RWPE2 (cell line): ENCODE data around the gene TIGD3.
"Not testable (repeated sequence)": the region's sequence is repeated elsewhere in the genome, so short reads cannot be mapped to it uniquely, and the experiment has no call there.

Experiments used
- ATAC-seq: fragments of 200-7000 bp; cut with Tn5 transposase; 3 replicates; pipeline ENCODE4 v1.9.1; 2021; ENCODE audit warnings: low read depth
- DNase-seq: peaks from one replicate; pipeline ENCODE4 v3.0.0-alpha.2; 2020; ENCODE audit warnings: low spot score
- H3K27ac ChIP-seq: fragments of 450-650 bp; 2 replicates; pipeline ENCODE4 v1.5.1; 2017; ENCODE audit warnings: mild to moderate bottlenecking; ENCODE audit not compliant: poor library complexity, severe bottlenecking
- H3K27me3 ChIP-seq: fragments of 250-450 bp; sonication (Bioruptor Pico); 2 replicates; pipeline ENCODE4 v1.5.1; 2021; ENCODE audit warnings: mild to moderate bottlenecking, moderate library complexity; ENCODE audit not compliant: insufficient read depth, poor library complexity, severe bottlenecking
- H3K36me3 ChIP-seq: fragments of 250-450 bp; sonication (Bioruptor Pico); 2 replicates; pipeline ENCODE4 v1.5.1; 2020; ENCODE audit warnings: low read depth, mild to moderate bottlenecking, moderate library complexity
- H3K4me1 ChIP-seq: fragments of 250-450 bp; sonication (Bioruptor Pico); 2 replicates; pipeline ENCODE4 v1.5.1; 2021; ENCODE audit warnings: mild to moderate bottlenecking, moderate library complexity; ENCODE audit not compliant: insufficient read depth, poor library complexity, severe bottlenecking
- H3K4me3 ChIP-seq: fragments of 250-450 bp; sonication (Bioruptor Pico); 2 replicates; pipeline ENCODE4 v1.5.1; 2021; ENCODE audit warnings: mild to moderate bottlenecking, moderate library complexity; ENCODE audit not compliant: severe bottlenecking
- H3K9me3 ChIP-seq: fragments of 250-450 bp; sonication (Bioruptor Pico); 2 replicates; pipeline ENCODE4 v1.5.1; 2021; ENCODE audit warnings: mild to moderate bottlenecking, moderate library complexity; ENCODE audit not compliant: severe bottlenecking
- TF ChIP-seq, protein P1 (sequence below): fragments of 450-650 bp; IDR thresholded peaks from one replicate; pipeline ENCODE4 v1.5.1; 2017; ENCODE audit warnings: mild to moderate bottlenecking, moderate library complexity; ENCODE audit not compliant: poor library complexity, severe bottlenecking

Gene TIGD3

DNA sequence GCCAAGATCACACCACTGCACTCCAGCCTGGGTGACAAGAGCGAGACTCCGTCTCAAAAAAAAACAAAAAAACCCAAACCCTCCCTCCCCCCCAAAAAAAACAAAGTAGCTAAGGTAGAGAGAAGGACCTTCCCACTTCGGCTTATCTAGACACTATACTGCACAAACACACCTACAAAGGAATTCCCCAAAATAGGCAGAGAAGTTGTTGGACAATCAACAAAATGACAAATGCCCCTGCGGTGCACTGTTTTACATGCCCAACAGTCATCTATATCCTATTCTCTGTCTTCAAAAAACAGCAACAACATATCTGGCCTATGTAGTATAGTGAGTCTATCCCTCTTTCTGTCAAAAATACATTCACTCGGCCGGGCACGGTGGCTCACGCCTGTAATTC, 27.5 kb upstream of the TIGD3 start:
- no peaks in the 10 kb centered on the region for H3K27me3 ChIP-seq
- no peak for DNase-seq
- TF ChIP-seq, protein P1, sequence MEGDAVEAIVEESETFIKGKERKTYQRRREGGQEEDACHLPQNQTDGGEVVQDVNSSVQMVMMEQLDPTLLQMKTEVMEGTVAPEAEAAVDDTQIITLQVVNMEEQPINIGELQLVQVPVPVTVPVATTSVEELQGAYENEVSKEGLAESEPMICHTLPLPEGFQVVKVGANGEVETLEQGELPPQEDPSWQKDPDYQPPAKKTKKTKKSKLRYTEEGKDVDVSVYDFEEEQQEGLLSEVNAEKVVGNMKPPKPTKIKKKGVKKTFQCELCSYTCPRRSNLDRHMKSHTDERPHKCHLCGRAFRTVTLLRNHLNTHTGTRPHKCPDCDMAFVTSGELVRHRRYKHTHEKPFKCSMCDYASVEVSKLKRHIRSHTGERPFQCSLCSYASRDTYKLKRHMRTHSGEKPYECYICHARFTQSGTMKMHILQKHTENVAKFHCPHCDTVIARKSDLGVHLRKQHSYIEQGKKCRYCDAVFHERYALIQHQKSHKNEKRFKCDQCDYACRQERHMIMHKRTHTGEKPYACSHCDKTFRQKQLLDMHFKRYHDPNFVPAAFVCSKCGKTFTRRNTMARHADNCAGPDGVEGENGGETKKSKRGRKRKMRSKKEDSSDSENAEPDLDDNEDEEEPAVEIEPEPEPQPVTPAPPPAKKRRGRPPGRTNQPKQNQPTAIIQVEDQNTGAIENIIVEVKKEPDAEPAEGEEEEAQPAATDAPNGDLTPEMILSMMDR, result no peak
- peaks cover 4% of the 10 kb centered on the region for H3K4me1 ChIP-seq
- no peak overlapping the region for H3K27ac ChIP-seq
- no peak overlapping the region for H3K4me3 ChIP-seq
- peaks cover 8% of the 10 kb centered on the region for H3K36me3 ChIP-seq
- no peaks in the 10 kb centered on the region for H3K9me3 ChIP-seq
- no peak; the same call in 2 of the 3 replicates for ATAC-seq

DNA sequence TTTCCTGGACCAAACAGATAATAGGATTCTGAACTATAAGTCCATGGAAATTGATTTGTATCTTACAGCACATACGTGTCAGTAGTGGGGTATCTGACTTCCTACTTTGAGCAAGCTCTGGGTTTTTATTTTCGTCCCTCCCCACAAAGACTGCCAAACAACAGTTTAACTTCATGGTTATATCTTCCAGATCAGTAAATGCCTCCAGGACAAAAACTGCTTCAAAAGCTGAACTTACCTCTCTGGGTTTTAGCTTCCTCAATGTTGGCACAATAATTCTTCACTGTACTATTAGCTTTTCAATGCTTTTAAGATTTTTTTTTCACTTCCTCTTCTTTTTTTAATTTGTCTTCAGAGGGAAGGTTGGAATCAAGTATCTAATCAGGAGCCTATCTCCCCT, 25.1 kb upstream of the TIGD3 start:
- Histone ChIP-seq H3K27ac (peak overlapping the region; percentile 21), H3K36me3 (no peaks in the 10 kb centered on the region), H3K9me3 (no peaks in the 10 kb centered on the region), H3K27me3 (no peaks in the 10 kb centered on the region), H3K4me3 (no peak overlapping the region), H3K4me1 (peaks cover 4% of the 10 kb centered on the region)
- TF ChIP-seq, protein P1, result no peak
- no peak for ATAC-seq
- no peak for DNase-seq

DNA sequence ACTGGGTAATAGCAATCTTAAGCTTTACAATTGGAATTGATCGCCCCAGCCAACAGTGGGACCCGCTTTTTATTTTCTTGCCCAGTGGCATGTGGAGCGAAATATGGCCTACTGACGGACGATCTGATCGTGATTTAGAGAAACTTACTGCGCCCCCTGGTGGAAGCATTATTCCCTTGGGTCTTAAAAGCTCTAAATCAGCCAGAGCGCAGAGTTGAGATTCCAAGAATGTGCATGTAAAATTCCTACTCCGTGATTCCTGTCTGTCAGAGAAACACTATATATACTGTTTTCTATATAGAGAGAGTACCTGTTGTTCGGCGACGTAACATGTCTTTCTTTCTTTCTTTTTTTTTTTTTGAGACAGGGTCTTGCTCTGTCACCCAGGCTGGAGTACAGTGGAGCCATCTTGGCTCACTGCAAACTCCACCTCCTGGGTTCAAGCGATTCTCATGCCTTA, 24.6 kb upstream of the TIGD3 start:
- DNase-seq (peak; percentile 84), ATAC-seq (peak; percentile 49; the same call in 2 of the 3 replicates)
- H3K27ac ChIP-seq, result peak overlapping the region; percentile 21
- H3K36me3 ChIP-seq, result no peaks in the 10 kb centered on the region
- no peaks in the 10 kb centered on the region for H3K27me3 ChIP-seq
- no peak overlapping the region for H3K4me3 ChIP-seq
- H3K9me3 ChIP-seq, result no peaks in the 10 kb centered on the region
- TF ChIP-seq, protein P1, result peak; percentile 89
- H3K4me1 ChIP-seq, result peaks cover 4% of the 10 kb centered on the region

DNA sequence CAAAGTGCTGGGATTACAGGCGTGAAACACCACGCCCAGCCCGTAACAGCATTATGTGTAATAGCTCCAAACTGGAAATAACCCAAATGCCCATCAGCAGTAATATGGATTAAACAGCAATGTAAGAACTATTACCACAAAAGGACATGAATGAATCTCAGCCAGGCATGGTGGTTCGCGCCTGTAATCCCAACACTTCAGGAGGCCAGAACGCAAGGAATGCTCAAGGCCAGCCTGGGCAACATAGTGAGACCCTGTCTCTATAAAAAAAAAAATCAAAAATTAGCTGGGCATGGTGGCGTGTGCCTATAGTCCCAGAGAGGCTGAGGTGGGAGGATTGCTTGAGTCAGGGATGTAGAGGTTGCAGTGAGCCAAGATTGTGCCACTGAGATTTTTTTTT, 24.0 kb upstream of the TIGD3 start:
- H3K27me3 ChIP-seq, result no peaks in the 10 kb centered on the region
- H3K4me1 ChIP-seq, result peaks cover 4% of the 10 kb centered on the region
- no peaks in the 10 kb centered on the region; the same call in 1 of the 2 replicates for H3K36me3 ChIP-seq
- TF ChIP-seq, protein P1, result no peak
- H3K9me3 ChIP-seq, result no peaks in the 10 kb centered on the region
- ATAC-seq (no peak), DNase-seq (no peak)
- no peak overlapping the region for H3K27ac ChIP-seq
- H3K4me3 ChIP-seq, result no peak overlapping the region

DNA sequence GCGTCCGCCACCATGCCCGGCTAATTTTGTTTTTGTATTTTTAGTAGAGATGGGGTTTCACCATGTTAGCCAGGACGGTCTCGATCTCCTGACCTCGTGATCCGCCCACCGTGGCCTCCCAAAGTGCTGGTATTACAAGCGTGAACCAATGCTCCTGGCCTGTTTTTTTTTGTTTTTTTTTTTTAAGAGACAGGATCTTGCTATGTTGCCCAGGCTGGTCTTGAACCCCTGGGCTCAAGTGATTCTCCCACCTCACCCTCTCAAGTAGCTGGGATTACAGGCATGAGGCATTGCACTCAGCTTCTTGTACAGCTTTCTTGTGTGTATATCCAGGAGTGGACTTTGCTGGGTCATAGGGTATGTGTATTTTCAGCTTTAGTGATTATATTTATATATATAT, 22.0 kb upstream of the TIGD3 start:
- not testable (repeated sequence) for H3K36me3 ChIP-seq, ATAC-seq, H3K4me1 ChIP-seq, H3K4me3 ChIP-seq, H3K27ac ChIP-seq, H3K27me3 ChIP-seq, DNase-seq, H3K9me3 ChIP-seq
